DMS114 treated with DMSO at 0.1 percent for 48 hours (cell line): ENCODE data around the gene PLCH1.
A peak's percentile ranks its signal among the peaks of the same experiment; 100 is the strongest.
"Not testable (repeated sequence)": the region's sequence is repeated elsewhere in the genome, so short reads cannot be mapped to it uniquely, and the experiment has no call there.

ENCODE experiments used
- DNase-seq: peaks from one replicate; lab custom pipeline; 2025; ENCODE audit not compliant: unreplicated experiment; lab: John Stamatoyannopoulos, UW

Gene PLCH1

GRCh38 chr3:155647206-155647605 is 97.7 kb downstream of the PLCH1 start:
- no peak for DNase-seq

- no peak for DNase-seq
Observed at GRCh38 chr3:155646669-155647068, 98.2 kb downstream of the PLCH1 start.

- DNase-seq, result no peak
Observed at GRCh38 chr3:155646128-155646527, 98.7 kb downstream of the PLCH1 start.

- no peak for DNase-seq
Observed at GRCh38 chr3:155643581-155644165, 101.2 kb downstream of the PLCH1 start.

- DNase-seq, result no peak
Observed at GRCh38 chr3:155641956-155642355, 102.9 kb downstream of the PLCH1 start.

- no peak for DNase-seq
Observed at GRCh38 chr3:155640098-155640497, 104.8 kb downstream of the PLCH1 start.

GRCh38 chr3:155639462-155640055 is 105.3 kb downstream of the PLCH1 start:
- DNase-seq, result no peak

- not testable (repeated sequence) for DNase-seq
Observed at GRCh38 chr3:155638461-155638860, 106.4 kb downstream of the PLCH1 start.

GRCh38 chr3:155637567-155637966 is 107.3 kb downstream of the PLCH1 start:
- no peak for DNase-seq

GRCh38 chr3:155635056-155635455 is 109.8 kb downstream of the PLCH1 start:
- no peak for DNase-seq

- DNase-seq, result no peak
Observed at GRCh38 chr3:155634121-155634719, 110.7 kb downstream of the PLCH1 start.

GRCh38 chr3:155631323-155632019 is 113.4 kb downstream of the PLCH1 start:
- DNase-seq, result no peak

- peak; percentile 80 for DNase-seq
Observed at GRCh38 chr3:155629556-155629955, 115.3 kb downstream of the PLCH1 start.

- DNase-seq, result peak; percentile 80
Observed at GRCh38 chr3:155629056-155629455, 115.8 kb downstream of the PLCH1 start.

GRCh38 chr3:155622647-155623046 is 122.2 kb downstream of the PLCH1 start:
- DNase-seq, result not testable (repeated sequence)

- DNase-seq, result not testable (repeated sequence)
Observed at GRCh38 chr3:155620552-155620951, 124.3 kb downstream of the PLCH1 start.

- no peak for DNase-seq
Observed at GRCh38 chr3:155619118-155619915, 125.6 kb downstream of the PLCH1 start.

- no peak for DNase-seq
Observed at GRCh38 chr3:155618543-155618942, 126.3 kb downstream of the PLCH1 start.

- no peak for DNase-seq
Observed at GRCh38 chr3:155617346-155617925, 127.4 kb downstream of the PLCH1 start.

GRCh38 chr3:155615141-155615540 is 129.7 kb downstream of the PLCH1 start:
- DNase-seq, result not testable (repeated sequence)

GRCh38 chr3:155614410-155614809 is 130.5 kb downstream of the PLCH1 start:
- DNase-seq, result not testable (repeated sequence)
